SJSA1 (cell line): ENCODE measurements around the gene ATE1. TPM values are rescaled to one million over a fixed set of nuclear protein-coding genes. Genes with fewer than 3 reads are reported as not detected.

ENCODE experiments used
- total RNA-seq: library from RNA; depleted of rRNA; stranded (reverse); fragments of >200 nt; shearing (Covaris generic); gene quantifications from 2 replicates; pipeline ENCODE4 v1.2.3, GENCODE V29; 2014; rRNA removed

Gene ATE1
- total RNA-seq, 1 experiment from 2014 or later = 18.8 TPM

Other genes with a start within 250 kb of the ATE1 start
- 48.8 and 59.1 TPM in 2 replicates for gene NSMCE4A, start 47.2 kb upstream of the ATE1 start, total RNA-seq
- gene TACC2, start 61.1 kb upstream of the ATE1 start, total RNA-seq = 4.9 and 11.2 TPM in 2 replicates